GM19239 (cell line): ENCODE data around the gene ATP4A.
"Not testable (repeated sequence)": the region's sequence is repeated elsewhere in the genome, so short reads cannot be mapped to it uniquely, and the experiment has no call there.

ENCODE experiments used
- DNase-seq: peaks from one replicate; pipeline ENCODE4 v3.0.0; 2011; ENCODE audit warnings: low spot score; ENCODE audit not compliant: insufficient read length
- FAIRE-seq: peaks from 2 replicates; lab custom pipeline; 2011; peaks lifted over from hg19 to GRCh38; lab: Jason Lieb, UNC

ATP4A gene

GRCh38 chr19:35563207-35563829 lies at the start of gene ATP4A:
Gene ATP4A (minus strand): TSS chr19:35563658. CDS start chr19:35563629, 29 bp downstream.
- FAIRE-seq (no peak), DNase-seq (no peak)

- peak; percentile 91 for DNase-seq
- peak; percentile 99 for FAIRE-seq
Observed at GRCh38 chr19:35612559-35613321, 49.3 kb upstream of the ATP4A start, which contains the start of gene HAUS5. Gene HAUS5 (plus strand): TSS chr19:35612735. CDS start chr19:35612795, 60 bp downstream.

- FAIRE-seq = no peak
- no peak for DNase-seq
Observed at GRCh38 chr19:35612224-35612558, 48.7 kb upstream of the ATP4A start.

GRCh38 chr19:35609851-35610353 lies 46.4 kb upstream of the ATP4A start:
- FAIRE-seq (peak; percentile 72), DNase-seq (peak; percentile 27)

- DNase-seq (no peak), FAIRE-seq (peak; percentile 83)
Observed at GRCh38 chr19:35608251-35608650, 44.8 kb upstream of the ATP4A start.

- FAIRE-seq (no peak), DNase-seq (no peak)
Observed at GRCh38 chr19:35607661-35608060, 44.2 kb upstream of the ATP4A start.

- FAIRE-seq = not testable (repeated sequence)
Observed at GRCh38 chr19:35607170-35607569, 43.7 kb upstream of the ATP4A start.

GRCh38 chr19:35604436-35604835 lies 41.0 kb upstream of the ATP4A start:
- not testable (repeated sequence) for FAIRE-seq

More at GRCh38 chr19:35607170-35607569, 43.7 kb upstream of the ATP4A start:
- DNase-seq = not testable (repeated sequence)

GRCh38 chr19:35601971-35602370 lies 38.5 kb upstream of the ATP4A start:
- no peak for DNase-seq
- no peak for FAIRE-seq

More at GRCh38 chr19:35604436-35604835, 41.0 kb upstream of the ATP4A start:
- not testable (repeated sequence) for DNase-seq

GRCh38 chr19:35596366-35596999 lies 33.0 kb upstream of the ATP4A start:
- FAIRE-seq (peak; percentile 59), DNase-seq (peak; percentile 65)

- no peak for FAIRE-seq
- no peak for DNase-seq
Observed at GRCh38 chr19:35595928-35596327, 32.5 kb upstream of the ATP4A start.

GRCh38 chr19:35595026-35595425 lies 31.6 kb upstream of the ATP4A start:
- FAIRE-seq = not testable (repeated sequence)

GRCh38 chr19:35592226-35592625 lies 28.8 kb upstream of the ATP4A start:
- FAIRE-seq (peak; percentile 84), DNase-seq (peak; percentile 45)

More at GRCh38 chr19:35595026-35595425, 31.6 kb upstream of the ATP4A start:
- not testable (repeated sequence) for DNase-seq

- FAIRE-seq (no peak), DNase-seq (no peak)
Observed at GRCh38 chr19:35590875-35591274, 27.4 kb upstream of the ATP4A start.

GRCh38 chr19:35587321-35587720 lies 23.9 kb upstream of the ATP4A start:
- FAIRE-seq (no peak), DNase-seq (no peak)

- no peak for DNase-seq
Observed at GRCh38 chr19:35585848-35586247, 22.4 kb upstream of the ATP4A start, which contains the start of gene PMIS2. Gene PMIS2 (plus strand): TSS chr19:35586173. CDS start chr19:35586260, 87 bp downstream.

GRCh38 chr19:35582760-35583159 lies 19.3 kb upstream of the ATP4A start:
- FAIRE-seq (no peak), DNase-seq (no peak)

More at GRCh38 chr19:35585848-35586247, 22.4 kb upstream of the ATP4A start, which contains the start of gene PMIS2:
- FAIRE-seq = no peak

GRCh38 chr19:35578707-35579106 lies 15.2 kb upstream of the ATP4A start:
- DNase-seq = no peak
- FAIRE-seq = no peak

GRCh38 chr19:35577918-35578317 lies 14.5 kb upstream of the ATP4A start:
- FAIRE-seq = no peak
- no peak for DNase-seq

GRCh38 chr19:35571406-35571965 lies 8.0 kb upstream of the ATP4A start:
- no peak for FAIRE-seq
- DNase-seq = no peak
